Endothelial cell of umbilical vein (primary cell): ENCODE data around the gene GARS1. TPM values are rescaled to one million over a fixed set of nuclear protein-coding genes. Genes with fewer than 3 reads are reported as not detected.

ENCODE experiments used
- BruUV-seq: library from RNA; stranded (reverse); fragments of 400-500 nt; replicated peaks from 2 replicates; lab custom pipeline; 2021; lab: Mats Ljungman, UMichigan
- CTCF ChIA-PET: fragments of 300-600, 350-600 bp; sonication (Branson Sonifier 250); formaldehyde crosslinking; loops from one replicate; lab custom pipeline; 2021; ENCODE audit warnings: antibody characterized with exemption, inconsistent platforms; lab: Charles Lee
- POLR2A ChIA-PET: fragments of 300-600, 350-600 bp; sonication (Branson Sonifier 250); formaldehyde crosslinking; loops from one replicate; lab custom pipeline; 2021; ENCODE audit warnings: antibody characterized with exemption, inconsistent platforms; lab: Charles Lee
- DNase-seq: peaks from one replicate; pipeline ENCODE4 v3.0.0-alpha.2; 2011; ENCODE audit warnings: low read depth, low spot score
- FAIRE-seq: peaks from 2 replicates; lab custom pipeline; 2011; peaks lifted over from hg19 to GRCh38; lab: Jason Lieb, UNC
- H2AFZ ChIP-seq: 2 replicates; pipeline ENCODE4 v1.6.0; 2012; ENCODE audit warnings: low read depth, low read length, control low read depth, inconsistent platforms
- H3K27ac ChIP-seq: 2 replicates; pipeline ENCODE4 v1.5.1; 2011; ENCODE audit warnings: low read depth, mild to moderate bottlenecking, control low read depth, low read length, moderate library complexity; ENCODE audit not compliant: insufficient read depth
- H3K27me3 ChIP-seq, 2 experiments: 2 replicates each; pipeline versions ENCODE4 v1.6.0 to v1.6.1; 2011; ENCODE audit warnings: low read length in 2 of 2, mixed read lengths in 1 of 2; ENCODE audit not compliant: control insufficient read depth in 2 of 2, insufficient read depth in 2 of 2
- H3K36me3 ChIP-seq, 2 experiments: 2 replicates in 1 of 2; 3 replicates in 1 of 2; pipeline ENCODE4 v1.5.1; 2011; ENCODE audit warnings: low read length in 2 of 2, mild to moderate bottlenecking in 1 of 2, moderate library complexity in 1 of 2; ENCODE audit not compliant: control insufficient read depth in 2 of 2, insufficient read depth in 2 of 2; ENCODE audit errors: extremely low read depth in 1 of 2
- H3K4me1 ChIP-seq: 3 replicates; pipeline ENCODE4 v1.5.1; 2011; ENCODE audit warnings: mild to moderate bottlenecking, low read length; ENCODE audit not compliant: control insufficient read depth, insufficient read depth; ENCODE audit errors: extremely low read depth
- H3K4me2 ChIP-seq: 2 replicates; pipeline ENCODE4 v1.6.1; 2011; ENCODE audit warnings: low read length, control low read depth, mixed read lengths; ENCODE audit not compliant: insufficient read depth
- H3K4me3 ChIP-seq, 3 experiments: fragments of 200-600 bp in 1 of 3; sonication (generic), shearing (Covaris generic) in 1 of 3; replicated peaks in 1 of 3; 2 replicates each; pipeline ENCODE4 v1.5.1; 2011 to 2016; ENCODE audit warnings: control low read depth in 3 of 3, low read length in 3 of 3, mild to moderate bottlenecking in 2 of 3, inconsistent platforms in 1 of 3, low read depth in 1 of 3, moderate library complexity in 1 of 3; ENCODE audit not compliant: insufficient read depth in 1 of 3
- H3K79me2 ChIP-seq: 2 replicates; pipeline ENCODE4 v1.6.0; 2012; ENCODE audit warnings: low read length, inconsistent platforms; ENCODE audit not compliant: control insufficient read depth, insufficient read depth
- H3K9ac ChIP-seq: replicated peaks from 2 replicates; pipeline ENCODE3; 2011; ENCODE audit warnings: low read length, control low read depth; ENCODE audit not compliant: insufficient read depth; ENCODE audit errors: extremely low read depth
- H3K9me1 ChIP-seq: replicated peaks from 3 replicates; pipeline ENCODE4 v1.6.0; 2011; ENCODE audit warnings: mild to moderate bottlenecking, low read length; ENCODE audit not compliant: control insufficient read depth, insufficient read depth; ENCODE audit errors: extremely low read depth
- H3K9me3 ChIP-seq: replicated peaks from 2 replicates; pipeline ENCODE4 v1.5.1; 2012; ENCODE audit warnings: low read length, inconsistent platforms; ENCODE audit not compliant: control insufficient read depth, insufficient read depth
- H4K20me1 ChIP-seq: replicated peaks from 2 replicates; pipeline ENCODE3; 2011; ENCODE audit warnings: mild to moderate bottlenecking, low read length; ENCODE audit not compliant: control insufficient read depth, insufficient read depth; ENCODE audit errors: extremely low read depth
- EZH2 ChIP-seq: IDR thresholded peaks from 2 replicates; pipeline ENCODE4 v1.6.1; 2012; ENCODE audit warnings: borderline replicate concordance, low read depth, mild to moderate bottlenecking, moderate library complexity, low read length, inconsistent platforms; ENCODE audit not compliant: severe bottlenecking
- FOS ChIP-seq: IDR thresholded peaks from 2 replicates; pipeline ENCODE4 v1.6.1; 2011; ENCODE audit warnings: mild to moderate bottlenecking, low read length, moderate library complexity, borderline replicate concordance; ENCODE audit not compliant: insufficient read depth
- JUN ChIP-seq: IDR thresholded peaks from 2 replicates; pipeline ENCODE4 v1.6.1; 2011; ENCODE audit warnings: borderline replicate concordance, low read depth; ENCODE audit not compliant: insufficient read length, insufficient read depth
- MYC ChIP-seq: IDR thresholded peaks from one replicate; pipeline ENCODE4 v1.6.1; 2011; ENCODE audit warnings: mild to moderate bottlenecking, low read depth, low read length
- POLR2A ChIP-seq: IDR thresholded peaks from 2 replicates; pipeline ENCODE4 v1.6.1; 2012; ENCODE audit warnings: low read depth, mild to moderate bottlenecking, control low read depth, low read length
- POLR2AphosphoS5 ChIP-seq: IDR thresholded peaks from 2 replicates; pipeline ENCODE4 v1.6.1; 2012; ENCODE audit warnings: low read depth, mild to moderate bottlenecking, control low read depth, low read length, moderate library complexity; ENCODE audit not compliant: insufficient read depth
- dilution Hi-C: fragments of 300-500 bp; cut with MboI; formaldehyde crosslinking; loops from one replicate; pipeline ENCODE4 v1.15.0; 2019; ENCODE audit warnings: low sequenced_read_pairs; ENCODE audit not compliant: extremely low pct_ligation_motif_present
- intact Hi-C: fragments of 100-400 bp; cut with micrococcal nuclease; formaldehyde crosslinking; loops from one replicate; pipeline ENCODE4 v1.10.0; 2022
- polyA plus RNA-seq, 4 experiments: library from polyadenylated mRNA; depleted of rRNA in 3 of 4; stranded (reverse) in 3 of 4; unstranded in 1 of 4; fragments of >200 nt; gene quantifications; 2 replicates each; pipeline versions ENCODE4 v1.2.1 to v1.2.3, GENCODE V29; 2011 to 2012; ENCODE audit warnings: missing spikeins in 1 of 4
- total RNA-seq: library from RNA; stranded (reverse); gene quantifications from 2 replicates; pipeline ENCODE4 v1.2.3, GENCODE V29; 2021
- TF ChIP-seq, protein P1 (sequence below): IDR thresholded peaks from 2 replicates; pipeline ENCODE4 v1.6.1; 2011; ENCODE audit not compliant: insufficient read depth, insufficient read length
- TF ChIP-seq, protein P2 (sequence below), 2 donors: IDR thresholded peaks; 1 replicate in 1 of 2; 2 replicates in 1 of 2; pipeline ENCODE4 v1.5.1; 2011; ENCODE audit warnings: low read length in 2 of 2, mild to moderate bottlenecking in 2 of 2, moderate library complexity in 2 of 2, control low read depth in 1 of 2, inconsistent platforms in 1 of 2, low read depth in 1 of 2; ENCODE audit not compliant: insufficient read depth in 1 of 2; ENCODE audit errors: extremely low read depth in 1 of 2

GARS1 gene
- total and polyA plus RNA-seq, 2 donors (not counting 3 experiments of a cell fraction or from before 2014, with no cell fraction given) = 194 to 295 TPM

DNA sequence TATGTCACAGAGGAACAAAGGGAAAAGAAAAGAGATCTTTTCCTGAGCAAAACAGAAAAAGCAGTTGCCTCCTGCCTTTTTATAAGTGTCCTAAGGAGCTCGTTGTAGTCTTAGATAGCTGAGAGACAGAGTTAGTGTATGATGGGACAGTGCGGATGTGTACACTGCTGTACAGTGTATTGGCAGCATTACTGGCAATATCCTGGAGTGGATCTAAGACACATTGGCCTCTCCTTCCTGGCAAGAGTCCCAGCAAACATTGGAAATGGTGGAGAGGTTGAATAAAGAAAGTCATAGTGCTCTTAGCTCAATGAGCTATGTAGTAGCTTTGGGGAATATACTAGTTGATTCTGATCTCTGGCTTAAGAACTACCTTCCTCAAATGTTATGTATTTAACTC, 22.7 kb downstream of the GARS1 start:
- Histone ChIP-seq H3K9me3 (no peaks in the 10 kb centered on the region), H3K9me1 (no peaks in the 10 kb centered on the region), H3K9ac (no peak overlapping the region), H3K79me2 (peaks cover 37% of the 10 kb centered on the region), H3K4me2 (no peak overlapping the region), H3K4me3 (no peak overlapping the region), H3K27me3 (no peaks in the 10 kb centered on the region), H3K4me1 (peaks cover 11% of the 10 kb centered on the region), H3K27ac (no peak overlapping the region), H2AFZ (no peak overlapping the region), H3K36me3 (peaks cover 23 to 39% of the 10 kb centered on the region in 2 experiments), H4K20me1 (no peaks in the 10 kb centered on the region)
- BruUV-seq = no TSS peak
- TF ChIP-seq JUN = no peak
- TF ChIP-seq, protein P1, sequence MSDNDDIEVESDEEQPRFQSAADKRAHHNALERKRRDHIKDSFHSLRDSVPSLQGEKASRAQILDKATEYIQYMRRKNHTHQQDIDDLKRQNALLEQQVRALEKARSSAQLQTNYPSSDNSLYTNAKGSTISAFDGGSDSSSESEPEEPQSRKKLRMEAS = no peak
- TF ChIP-seq POLR2A = no peak
- TF ChIP-seq MYC = no peak
- no peak for TF ChIP-seq FOS
- TF ChIP-seq EZH2 = no peak
- TF ChIP-seq, protein P2, sequence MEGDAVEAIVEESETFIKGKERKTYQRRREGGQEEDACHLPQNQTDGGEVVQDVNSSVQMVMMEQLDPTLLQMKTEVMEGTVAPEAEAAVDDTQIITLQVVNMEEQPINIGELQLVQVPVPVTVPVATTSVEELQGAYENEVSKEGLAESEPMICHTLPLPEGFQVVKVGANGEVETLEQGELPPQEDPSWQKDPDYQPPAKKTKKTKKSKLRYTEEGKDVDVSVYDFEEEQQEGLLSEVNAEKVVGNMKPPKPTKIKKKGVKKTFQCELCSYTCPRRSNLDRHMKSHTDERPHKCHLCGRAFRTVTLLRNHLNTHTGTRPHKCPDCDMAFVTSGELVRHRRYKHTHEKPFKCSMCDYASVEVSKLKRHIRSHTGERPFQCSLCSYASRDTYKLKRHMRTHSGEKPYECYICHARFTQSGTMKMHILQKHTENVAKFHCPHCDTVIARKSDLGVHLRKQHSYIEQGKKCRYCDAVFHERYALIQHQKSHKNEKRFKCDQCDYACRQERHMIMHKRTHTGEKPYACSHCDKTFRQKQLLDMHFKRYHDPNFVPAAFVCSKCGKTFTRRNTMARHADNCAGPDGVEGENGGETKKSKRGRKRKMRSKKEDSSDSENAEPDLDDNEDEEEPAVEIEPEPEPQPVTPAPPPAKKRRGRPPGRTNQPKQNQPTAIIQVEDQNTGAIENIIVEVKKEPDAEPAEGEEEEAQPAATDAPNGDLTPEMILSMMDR (IDR thresholded peaks at IDR 0.05; ENCODE audit: extremely low read depth in 1 of 2, insufficient read depth in 1 of 2, low read depth in 1 of 2, low read length in 2 of 2) = no peak
- TF ChIP-seq POLR2AphosphoS5 = no peak
- dilution Hi-C loops (no loop called here), intact Hi-C loops (no loop called here)
- DNase-seq = no peak
- FAIRE-seq = no peak
- CTCF ChIA-PET = no interaction called here
- POLR2A ChIA-PET = no interaction called here
